Activated CD4-positive, alpha-beta T cell treated with anti-CD3 and anti-CD28 coated beads, Interleukin-2, amount 10 ng/mL, durations not matched to agents 7 days and 5 days (primary cell): ENCODE results near the gene YARS1. TPM values are rescaled to one million over a fixed set of nuclear protein-coding genes. Genes with fewer than 3 reads are reported as not detected.
"Not testable (repeated sequence)": the region's sequence is repeated elsewhere in the genome, so short reads cannot be mapped to it uniquely, and the experiment has no call there.

Source experiments
- CTCF ChIA-PET: fragments of 350-600 bp; sonication (Branson Sonifier 250); formaldehyde crosslinking; loops from one replicate; lab custom pipeline; 2021; ENCODE audit warnings: antibody characterized with exemption; lab: Charles Lee
- POLR2A ChIA-PET: fragments of 350-600 bp; sonication (Branson Sonifier 250); formaldehyde crosslinking; loops from one replicate; lab custom pipeline; 2021; ENCODE audit warnings: antibody characterized with exemption; lab: Charles Lee
- DNase-seq: peaks from one replicate; pipeline ENCODE4 v3.0.0-alpha.2; 2020
- H3K27ac Mint-ChIP-seq: one replicate; pipeline ENCODE4 v1.8.0; 2021; ENCODE audit warnings: mild to moderate bottlenecking, moderate library complexity, mixed read lengths
- H3K27me3 Mint-ChIP-seq: one replicate; pipeline ENCODE4 v1.8.0; 2021; ENCODE audit warnings: mixed read lengths
- H3K36me3 Mint-ChIP-seq: one replicate; pipeline ENCODE4 v1.8.0; 2021; ENCODE audit warnings: low read depth, mixed read lengths
- H3K4me1 Mint-ChIP-seq: one replicate; pipeline ENCODE4 v1.8.0; 2021; ENCODE audit warnings: mixed read lengths
- H3K4me3 Mint-ChIP-seq: one replicate; pipeline ENCODE4 v1.8.0; 2021; ENCODE audit warnings: mild to moderate bottlenecking, moderate library complexity, mixed read lengths
- H3K9me3 Mint-ChIP-seq: one replicate; pipeline ENCODE4 v1.8.0; 2021; ENCODE audit warnings: mixed read lengths
- total RNA-seq, 2 experiments: library from RNA; stranded (reverse); gene quantifications; one replicate each; pipeline ENCODE4 v1.2.3, GENCODE V29; 2021

YARS1 gene
- total RNA-seq, 2 experiments from 2014 or later: 167 to 196 TPM

DNA sequence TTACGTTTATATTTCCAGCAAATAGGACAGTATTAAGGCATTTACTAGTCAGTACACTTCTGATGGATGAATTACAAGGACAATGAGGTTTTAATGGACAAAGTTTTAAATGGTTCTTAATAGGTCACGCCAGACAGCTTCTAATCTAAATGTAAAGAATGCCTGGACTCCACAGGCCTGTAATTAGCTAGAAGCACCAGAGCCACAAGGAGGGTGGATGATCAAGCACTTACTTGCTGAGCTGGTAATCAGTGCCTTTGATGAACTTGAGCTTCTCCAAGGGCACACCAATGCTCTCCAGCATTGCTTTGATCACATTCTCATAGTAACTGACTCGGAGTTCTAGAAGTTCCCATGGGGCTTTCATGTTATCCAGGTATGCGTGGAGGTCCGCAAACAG is 6.8 kb downstream of the YARS1 start:
- peaks cover 64% of the 10 kb centered on the region for H3K4me1 Mint-ChIP-seq
- CTCF ChIA-PET: interaction anchor here (1.4 kb wide), 1 partner anchor 8 kb away, joined by 4 read pairs; no protein-coding TSS in a partner anchor

DNA sequence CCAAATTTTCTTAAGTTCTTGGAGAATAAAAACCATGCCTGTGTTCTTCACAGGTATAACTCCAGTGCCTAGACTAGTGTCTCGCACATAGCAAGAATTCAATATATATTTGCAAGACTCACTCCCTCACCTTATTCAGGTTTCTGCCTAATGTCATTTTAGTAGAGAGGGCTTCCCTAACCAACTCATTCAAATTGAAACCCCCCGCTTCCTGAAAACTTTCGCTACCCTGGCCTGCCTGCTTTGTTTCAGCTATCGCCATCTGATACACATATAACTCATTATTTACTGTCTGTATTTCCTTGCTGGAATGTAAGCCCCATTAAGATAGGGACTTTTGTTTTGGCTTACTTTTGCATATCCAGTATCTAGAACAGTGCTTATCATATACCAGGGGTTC is 8.6 kb downstream of the YARS1 start:
- DNase-seq: no peak
- no peaks in the 10 kb centered on the region for H3K27me3 Mint-ChIP-seq
- peaks cover 48% of the 10 kb centered on the region for H3K4me1 Mint-ChIP-seq
- POLR2A ChIA-PET: no interaction called here
- H3K36me3 Mint-ChIP-seq: peaks cover 77% of the 10 kb centered on the region
- no peak overlapping the region for H3K4me3 Mint-ChIP-seq
- CTCF ChIA-PET: no interaction called here
- no peaks in the 10 kb centered on the region for H3K9me3 Mint-ChIP-seq
- H3K27ac Mint-ChIP-seq: no peak overlapping the region

More for the DNA sequence above, 6.8 kb downstream of the YARS1 start:
- no peaks in the 10 kb centered on the region for H3K27me3 Mint-ChIP-seq
- peaks cover 82% of the 10 kb centered on the region for H3K36me3 Mint-ChIP-seq
- no peak overlapping the region for H3K27ac Mint-ChIP-seq
- DNase-seq: no peak
- POLR2A ChIA-PET: no interaction called here
- H3K4me3 Mint-ChIP-seq: no peak overlapping the region
- no peaks in the 10 kb centered on the region for H3K9me3 Mint-ChIP-seq

DNA sequence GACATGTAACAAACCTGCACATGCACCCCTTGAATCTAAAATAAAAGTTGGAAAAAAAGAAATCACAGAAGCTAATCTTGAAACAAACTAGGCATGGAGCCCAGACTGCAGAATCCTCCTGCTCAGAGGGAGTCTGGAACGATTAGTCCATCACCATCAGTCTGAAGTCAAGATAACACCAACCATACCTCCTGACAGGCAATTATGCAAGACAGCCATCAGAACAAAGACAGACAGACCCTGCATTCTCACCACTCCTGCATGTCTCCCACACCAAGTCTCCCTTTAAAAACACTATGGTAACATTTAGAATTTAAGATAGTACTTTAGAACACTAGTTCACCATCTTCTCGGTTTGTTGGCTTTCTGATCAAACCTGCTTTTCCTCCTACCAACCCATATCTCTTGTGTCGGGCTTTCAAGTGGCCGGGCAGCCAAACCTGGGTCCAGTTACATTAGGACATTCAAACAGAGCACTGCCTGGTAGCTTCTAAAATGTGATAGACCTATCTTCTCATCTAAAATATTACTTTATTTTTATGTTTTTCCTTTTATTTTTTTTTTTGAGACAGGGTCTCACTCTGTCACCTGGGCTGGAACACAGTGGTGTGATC is 10.1 kb downstream of the YARS1 start:
- Mint-ChIP-seq H3K27ac (no peak overlapping the region), H3K27me3 (no peaks in the 10 kb centered on the region), H3K36me3 (peaks cover 77% of the 10 kb centered on the region), H3K4me1 (peaks cover 44% of the 10 kb centered on the region), H3K9me3 (no peaks in the 10 kb centered on the region), H3K4me3 (no peak overlapping the region)
- CTCF ChIA-PET: interaction anchor here (0.6 to 1.2 kb wide), 3 partner anchors 10 to 281 kb away, joined by 3 to 4 read pairs (median 4); partner anchors contain the start of genes S100PBP and YARS1
- POLR2A ChIA-PET: no interaction called here
- DNase-seq: no peak

DNA sequence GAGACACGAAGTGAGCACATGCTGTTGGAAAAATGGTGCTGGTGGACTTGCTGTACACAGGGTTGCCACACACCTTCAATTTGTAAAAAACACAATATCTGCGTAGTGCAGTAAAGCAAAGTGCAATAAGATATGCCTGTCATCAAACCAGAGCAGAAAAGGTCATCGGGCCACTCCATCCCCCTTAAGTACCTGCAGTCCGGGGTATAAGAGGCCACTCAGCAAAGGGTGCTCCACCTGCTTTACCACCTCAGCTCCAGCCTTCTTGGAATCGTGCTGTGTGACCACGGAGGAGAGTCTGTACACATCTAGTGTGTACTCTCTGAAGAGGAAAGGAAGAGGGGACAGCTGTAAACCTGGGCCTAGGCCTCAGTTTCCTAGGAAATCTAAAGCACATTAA is 10.9 kb downstream of the YARS1 start:
- Mint-ChIP-seq H3K9me3 (no peaks in the 10 kb centered on the region), H3K27me3 (no peaks in the 10 kb centered on the region), H3K36me3 (peaks cover 77% of the 10 kb centered on the region), H3K27ac (no peak overlapping the region), H3K4me3 (no peak overlapping the region), H3K4me1 (peaks cover 42% of the 10 kb centered on the region)
- CTCF ChIA-PET: interaction anchor here (0.6 to 1.2 kb wide), 2 partner anchors 11 to 282 kb away, joined by 4 read pairs; partner anchors contain the start of genes S100PBP and YARS1
- POLR2A ChIA-PET: no interaction called here
- DNase-seq: no peak

DNA sequence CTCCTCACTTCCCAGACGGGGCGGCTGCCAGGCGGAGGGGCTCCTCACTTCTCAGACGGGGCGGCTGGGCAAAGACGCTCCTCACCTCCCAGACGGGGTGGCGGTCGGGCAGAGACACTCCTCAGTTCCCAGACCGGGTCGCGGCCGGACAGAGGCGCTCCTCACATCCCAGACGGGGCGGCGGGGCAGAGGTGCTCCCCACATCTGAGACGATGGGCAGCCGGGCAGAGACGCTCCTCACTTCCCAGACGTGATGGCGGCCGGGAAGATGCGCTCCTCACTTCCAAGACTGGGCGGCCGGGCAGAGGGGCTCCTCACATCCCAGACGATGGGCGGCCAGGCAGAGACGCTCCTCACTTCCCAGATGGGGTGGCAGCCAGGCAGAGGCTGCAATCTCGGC is 12.7 kb downstream of the YARS1 start:
- POLR2A ChIA-PET, H3K4me3 Mint-ChIP-seq, CTCF ChIA-PET, H3K9me3 Mint-ChIP-seq, H3K27ac Mint-ChIP-seq, H3K27me3 Mint-ChIP-seq, DNase-seq: not testable (repeated sequence)
- Mint-ChIP-seq H3K4me1 (peaks cover 48% of the 10 kb centered on the region), H3K36me3 (peaks cover 69% of the 10 kb centered on the region)

DNA sequence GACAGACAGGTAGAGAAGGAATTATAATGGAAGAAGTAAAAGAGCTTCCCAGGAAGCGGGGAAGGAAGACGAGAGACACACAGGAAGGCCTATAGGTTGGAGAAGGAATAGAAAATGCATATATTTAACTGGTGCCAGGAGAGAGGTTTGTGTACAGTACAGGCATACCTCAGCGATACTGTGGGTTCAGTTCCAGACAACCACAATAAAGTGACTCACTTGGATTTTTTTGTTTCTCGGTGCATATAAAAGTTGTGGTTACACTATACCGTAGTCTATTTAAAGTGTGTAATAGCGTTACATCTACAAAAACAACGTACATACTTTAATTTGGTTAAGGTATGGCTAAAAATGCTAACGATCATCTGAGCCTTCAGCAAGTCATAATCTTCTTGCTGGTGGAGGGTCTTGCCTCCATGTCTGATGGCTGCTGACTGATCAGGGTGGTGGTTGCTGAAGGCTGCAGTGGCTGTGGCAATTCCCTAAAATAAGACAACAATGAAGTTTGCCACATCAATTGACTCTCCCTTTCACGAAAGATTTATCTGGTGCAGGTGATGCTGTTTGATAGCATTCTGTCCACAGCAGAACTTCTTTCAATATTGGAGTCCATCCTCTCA is 16.0 kb downstream of the YARS1 start:
- Mint-ChIP-seq H3K4me1 (peaks cover 58% of the 10 kb centered on the region), H3K36me3 (peaks cover 63% of the 10 kb centered on the region), H3K27me3 (no peaks in the 10 kb centered on the region), H3K27ac (peak overlapping the region; percentile 84), H3K4me3 (peak overlapping the region; percentile 7), H3K9me3 (no peaks in the 10 kb centered on the region)
- ChIA-PET POLR2A (no interaction called here), CTCF (no interaction called here)
- DNase-seq: peak; percentile 57

DNA sequence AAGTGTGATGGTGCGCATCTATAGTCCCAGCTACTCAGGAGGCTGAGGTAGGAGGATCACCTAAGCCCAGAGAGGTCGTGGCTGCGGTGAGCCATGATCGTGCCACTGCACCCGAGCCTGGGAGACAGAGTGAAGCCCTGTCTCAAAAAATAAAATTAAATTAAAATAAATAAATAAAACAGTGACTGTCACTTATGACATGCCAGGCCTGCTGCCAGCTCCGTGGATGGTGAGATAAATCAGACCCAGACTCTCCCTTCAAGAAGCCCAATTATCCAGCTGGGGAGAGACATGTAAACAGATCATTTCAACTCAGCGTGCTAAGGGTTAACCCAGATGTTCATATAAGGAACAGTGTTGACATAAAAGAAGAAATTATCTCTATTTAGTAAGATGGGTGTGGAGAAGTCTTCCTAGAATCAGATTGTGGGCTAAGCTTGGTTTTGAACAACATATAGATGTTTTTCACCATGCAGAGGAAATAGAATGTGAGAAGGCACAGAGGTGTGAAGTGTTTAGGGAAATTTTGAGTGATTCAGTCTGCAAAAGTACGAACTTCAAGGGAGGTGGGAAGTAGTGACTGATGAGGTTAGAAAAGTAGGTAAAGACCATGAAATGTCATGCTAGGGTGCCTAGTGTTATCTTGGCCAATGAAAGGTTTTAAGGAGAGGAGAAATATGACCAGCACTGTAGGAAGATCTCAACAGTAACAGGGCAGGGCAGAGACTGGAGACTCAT is 18.3 kb downstream of the YARS1 start:
- peak overlapping the region; percentile 86 for H3K27ac Mint-ChIP-seq
- H3K4me1 Mint-ChIP-seq: peaks cover 57% of the 10 kb centered on the region
- H3K27me3 Mint-ChIP-seq: no peaks in the 10 kb centered on the region
- peaks cover 54% of the 10 kb centered on the region for H3K36me3 Mint-ChIP-seq
- CTCF ChIA-PET: interaction anchor here (0.5 kb wide), 2 partner anchors 101 to 162 kb away, joined by 3 to 5 read pairs; no protein-coding TSS in a partner anchor
- H3K9me3 Mint-ChIP-seq: no peaks in the 10 kb centered on the region
- peak overlapping the region; percentile 5 for H3K4me3 Mint-ChIP-seq
- peak; percentile 38 for DNase-seq
- POLR2A ChIA-PET: no interaction called here

DNA sequence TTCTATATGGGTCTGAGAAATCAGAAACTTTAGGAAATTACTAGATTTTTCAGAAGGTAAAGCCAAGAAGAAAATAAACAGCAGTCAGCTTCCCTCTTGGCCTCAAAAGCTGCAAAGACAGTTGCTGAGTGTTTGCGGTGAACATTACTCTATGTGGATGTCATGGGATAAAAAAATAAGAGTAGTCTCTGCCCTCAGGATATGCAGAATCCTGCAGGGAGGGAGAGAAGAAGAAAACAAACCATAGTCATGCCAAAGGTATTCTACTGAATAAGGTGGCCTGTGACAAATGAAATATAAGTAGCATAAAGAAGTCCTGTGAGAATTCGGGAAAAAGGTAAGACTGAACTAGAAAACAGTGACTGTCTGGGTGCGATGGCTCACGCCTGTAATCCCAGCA is 19.0 kb downstream of the YARS1 start:
- ChIA-PET CTCF (no interaction called here), POLR2A (no interaction called here)
- Mint-ChIP-seq H3K9me3 (no peaks in the 10 kb centered on the region), H3K4me1 (peaks cover 61% of the 10 kb centered on the region), H3K4me3 (peak overlapping the region; percentile 1), H3K36me3 (peaks cover 57% of the 10 kb centered on the region), H3K27ac (peak overlapping the region; percentile 75), H3K27me3 (no peaks in the 10 kb centered on the region)
- DNase-seq: no peak

DNA sequence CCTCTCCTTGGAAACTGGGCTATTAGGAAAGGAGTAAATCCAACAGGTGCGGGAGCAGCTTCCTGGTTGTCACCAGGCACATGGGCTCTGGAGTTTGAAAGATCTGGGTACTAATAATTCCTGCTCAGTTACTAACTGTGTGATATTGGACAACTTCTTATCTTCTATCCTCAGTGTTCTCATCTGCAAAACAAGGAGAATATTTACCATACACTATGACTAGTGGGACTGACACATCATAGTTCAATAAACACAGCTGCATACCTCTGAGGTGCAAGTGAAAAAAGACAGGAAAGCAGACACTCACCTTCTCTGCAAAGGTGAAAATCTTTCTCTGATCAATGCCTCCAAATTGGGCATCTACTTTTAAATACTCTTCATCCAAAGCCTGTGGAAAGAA is 19.7 kb downstream of the YARS1 start:
- POLR2A ChIA-PET: no interaction called here
- CTCF ChIA-PET: no interaction called here
- no peaks in the 10 kb centered on the region for H3K9me3 Mint-ChIP-seq
- peak overlapping the region; percentile 52 for H3K27ac Mint-ChIP-seq
- no peak overlapping the region for H3K4me3 Mint-ChIP-seq
- H3K36me3 Mint-ChIP-seq: peaks cover 58% of the 10 kb centered on the region
- H3K27me3 Mint-ChIP-seq: no peaks in the 10 kb centered on the region
- peaks cover 63% of the 10 kb centered on the region for H3K4me1 Mint-ChIP-seq
- no peak for DNase-seq

DNA sequence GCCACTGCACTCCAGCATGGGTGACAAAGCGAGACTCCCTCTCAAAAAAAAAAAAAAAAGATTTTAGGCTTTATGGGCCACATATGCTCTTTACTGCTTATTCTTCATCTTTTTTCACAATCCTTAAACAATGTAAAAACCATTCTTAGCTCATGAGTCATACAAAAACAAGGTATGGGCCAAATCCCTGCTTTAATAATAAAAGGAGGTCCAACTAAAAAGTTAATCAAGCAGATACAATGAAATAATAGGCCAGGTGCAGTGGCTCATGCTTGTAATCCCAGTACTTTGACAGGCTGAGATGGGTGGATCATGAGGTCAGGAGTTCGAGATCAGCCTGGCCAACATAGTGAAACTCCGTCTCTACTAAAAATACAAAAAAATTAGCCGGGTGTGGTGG is 21.4 kb downstream of the YARS1 start:
- H3K9me3 Mint-ChIP-seq, DNase-seq, H3K27me3 Mint-ChIP-seq, H3K4me3 Mint-ChIP-seq, H3K27ac Mint-ChIP-seq: not testable (repeated sequence)
- H3K36me3 Mint-ChIP-seq: peaks cover 58% of the 10 kb centered on the region
- ChIA-PET CTCF (interaction anchor here (0.7 to 1.0 kb wide), 3 partner anchors 13 to 1955 kb away, joined by 3 to 4 read pairs (median 3); no protein-coding TSS in a partner anchor), POLR2A (interaction anchor here (0.6 to 0.7 kb wide), 2 partner anchors 14 to 23 kb away, joined by 7 to 9 read pairs; no protein-coding TSS in a partner anchor)
- H3K4me1 Mint-ChIP-seq: peaks cover 57% of the 10 kb centered on the region

DNA sequence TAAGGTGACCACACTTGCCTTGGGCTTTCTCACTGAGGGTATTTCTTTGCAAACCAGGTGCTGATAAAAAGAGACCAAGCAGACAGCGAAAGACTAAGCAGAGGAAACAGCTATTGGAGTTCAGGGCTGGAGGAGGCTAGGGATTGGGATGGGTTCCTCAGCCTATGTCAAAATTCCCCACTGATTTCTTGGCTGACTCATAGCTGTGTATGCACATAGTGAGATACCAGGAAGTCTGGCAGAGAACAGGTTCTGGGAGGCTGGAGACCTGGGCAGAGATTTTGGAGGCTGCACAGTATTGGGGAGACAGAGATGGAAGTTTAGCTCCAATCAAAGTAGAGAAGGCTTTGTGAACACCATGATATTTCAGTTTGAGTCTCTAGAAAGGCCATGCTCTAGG is 25.3 kb downstream of the YARS1 start:
- no peak for DNase-seq
- no peaks in the 10 kb centered on the region for H3K27me3 Mint-ChIP-seq
- no peak overlapping the region for H3K4me3 Mint-ChIP-seq
- ChIA-PET CTCF (no interaction called here), POLR2A (no interaction called here)
- peaks cover 24% of the 10 kb centered on the region for H3K4me1 Mint-ChIP-seq
- no peak overlapping the region for H3K27ac Mint-ChIP-seq
- H3K9me3 Mint-ChIP-seq: no peaks in the 10 kb centered on the region
- H3K36me3 Mint-ChIP-seq: peaks cover 40% of the 10 kb centered on the region

DNA sequence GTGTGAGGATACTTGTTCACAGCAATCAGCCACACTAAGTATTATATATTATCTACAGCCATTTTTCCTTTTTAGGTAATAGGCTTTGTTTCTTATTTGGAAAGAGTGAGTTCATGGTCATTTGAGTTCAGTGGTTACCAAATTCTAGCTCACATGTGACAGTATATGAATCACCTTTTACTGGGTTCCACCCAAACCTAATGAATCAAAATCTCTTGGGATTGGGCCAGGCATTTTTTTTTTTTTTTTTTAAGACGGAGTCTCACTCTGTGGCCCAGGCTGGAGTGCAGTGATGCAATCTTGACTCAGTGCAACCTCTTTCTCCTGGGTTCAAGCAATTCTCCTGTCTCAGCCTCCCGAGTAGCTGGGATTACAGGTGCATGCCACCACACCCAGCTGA is 27.8 kb downstream of the YARS1 start:
- H3K9me3 Mint-ChIP-seq, H3K27ac Mint-ChIP-seq, DNase-seq, H3K4me3 Mint-ChIP-seq, POLR2A ChIA-PET, H3K27me3 Mint-ChIP-seq: not testable (repeated sequence)
- peaks cover 49% of the 10 kb centered on the region for H3K36me3 Mint-ChIP-seq
- CTCF ChIA-PET: interaction anchor here (0.6 to 1.2 kb wide), 4 partner anchors 17 to 485 kb away, joined by 3 to 4 read pairs (median 4); no protein-coding TSS in a partner anchor
- peaks cover 23% of the 10 kb centered on the region for H3K4me1 Mint-ChIP-seq

DNA sequence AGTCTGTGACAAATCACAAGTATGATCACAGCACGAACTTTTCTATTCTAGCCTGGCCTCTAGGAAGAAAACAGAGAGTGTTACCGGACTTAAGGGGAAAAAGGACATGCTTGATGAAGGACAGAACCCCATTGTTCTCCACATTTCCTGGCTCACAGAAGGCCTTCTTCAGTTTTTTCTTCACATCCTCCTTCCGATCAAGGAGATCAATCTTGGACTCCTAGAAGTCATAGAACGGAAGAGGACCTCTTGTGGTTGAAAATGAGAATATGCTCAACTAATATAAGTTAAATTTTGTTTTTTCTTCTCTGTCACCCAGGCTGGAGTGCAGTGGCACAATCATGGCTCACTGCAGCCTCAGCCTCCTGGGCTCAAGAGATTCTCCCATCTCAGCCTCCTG is 30.3 kb downstream of the YARS1 start:
- DNase-seq: no peak
- Mint-ChIP-seq H3K4me1 (peaks cover 9% of the 10 kb centered on the region), H3K9me3 (no peaks in the 10 kb centered on the region), H3K27me3 (no peaks in the 10 kb centered on the region), H3K27ac (no peak overlapping the region), H3K4me3 (no peak overlapping the region), H3K36me3 (peaks cover 45% of the 10 kb centered on the region)
- CTCF ChIA-PET: interaction anchor here (1.0 kb wide), 1 partner anchor 15 kb away, joined by 3 read pairs; no protein-coding TSS in a partner anchor
- POLR2A ChIA-PET: no interaction called here
